HEK293T (cell line): Measurements from ENCODE around the gene ADGRB3.

Experiments
- CTCF ChIA-PET: fragments of 350-600 bp; formaldehyde crosslinking; extraction: SDS; loops from one replicate; lab custom pipeline; 2021; ENCODE audit warnings: antibody characterized with exemption, inconsistent platforms; lab: Yijun Ruan, JAX
- POLR2A ChIA-PET: fragments of 350-600 bp; formaldehyde crosslinking; extraction: SDS; loops from one replicate; lab custom pipeline; 2020; ENCODE audit warnings: antibody characterized with exemption, inconsistent platforms; lab: Yijun Ruan, JAX
- DNase-seq: peaks from one replicate; pipeline ENCODE4 v3.0.0; 2012; ENCODE audit warnings: mixed read lengths; ENCODE audit errors: extremely low spot score
- ARNT ChIP-seq: fragments of 450-650 bp; IDR thresholded peaks from 2 replicates; pipeline ENCODE4 v1.6.1; 2017; ENCODE audit warnings: mild to moderate bottlenecking
- BHLHE40 ChIP-seq: fragments of 450-650 bp; IDR thresholded peaks from 2 replicates; pipeline ENCODE4 v1.6.1; 2016; ENCODE audit warnings: mild to moderate bottlenecking, moderate library complexity, borderline replicate concordance
- CTBP1 ChIP-seq: fragments of 450-650 bp; IDR thresholded peaks from 2 replicates; pipeline ENCODE4 v1.6.1; 2016; ENCODE audit warnings: borderline replicate concordance
- ELF4 ChIP-seq: fragments of 450-650 bp; IDR thresholded peaks from 2 replicates; pipeline ENCODE4 v1.6.1; 2017; ENCODE audit warnings: antibody characterized with exemption
- FOXA1 ChIP-seq: fragments of 450-650 bp; IDR thresholded peaks from 2 replicates; pipeline ENCODE4 v1.6.1; 2016; ENCODE audit warnings: mild to moderate bottlenecking
- FOXK2 ChIP-seq: fragments of 450-650 bp; IDR thresholded peaks from 2 replicates; pipeline ENCODE4 v1.6.1; 2016; ENCODE audit warnings: mild to moderate bottlenecking
- FOXM1 ChIP-seq: fragments of 450-650 bp; IDR thresholded peaks from 2 replicates; pipeline ENCODE4 v1.6.1; 2017; ENCODE audit warnings: mild to moderate bottlenecking, borderline replicate concordance
- HDGF ChIP-seq: fragments of 450-650 bp; IDR thresholded peaks from 2 replicates; pipeline ENCODE4 v1.6.1; 2017; ENCODE audit warnings: antibody characterized with exemption, borderline replicate concordance
- L3MBTL2 ChIP-seq: fragments of 450-650 bp; conservative IDR thresholded peaks from 2 replicates; pipeline ENCODE4 v1.6.1; 2016; ENCODE audit warnings: mild to moderate bottlenecking
- LEF1 ChIP-seq: fragments of 450-650 bp; IDR thresholded peaks from 2 replicates; pipeline ENCODE4 v1.6.1; 2017; ENCODE audit warnings: mild to moderate bottlenecking, borderline replicate concordance
- NFRKB ChIP-seq: fragments of 450-650 bp; IDR thresholded peaks from 2 replicates; pipeline ENCODE4 v1.6.1; 2016; ENCODE audit warnings: mild to moderate bottlenecking, moderate library complexity
- PKNOX1 ChIP-seq: fragments of 450-650 bp; IDR thresholded peaks from 2 replicates; pipeline ENCODE4 v1.6.1; 2016
- SP1 ChIP-seq: fragments of 450-650 bp; IDR thresholded peaks from 2 replicates; pipeline ENCODE4 v1.6.1; 2017
- SUZ12 ChIP-seq: fragments of 450-650 bp; IDR thresholded peaks from 2 replicates; pipeline ENCODE4 v1.6.1; 2016; ENCODE audit warnings: mild to moderate bottlenecking
- TARDBP ChIP-seq: fragments of 450-650 bp; IDR thresholded peaks from 2 replicates; pipeline ENCODE4 v1.6.1; 2016
- ZNF384 ChIP-seq: fragments of 450-650 bp; IDR thresholded peaks from 2 replicates; pipeline ENCODE4 v1.6.1; 2016

The ADGRB3 gene

GRCh38 chr6:68634726-68635411, at the start of gene ADGRB3:
TSS of gene ADGRB3 (plus strand) at chr6:68635282. CDS start at chr6:68638676, 3,394 bp downstream.
- no peak for TF ChIP-seq ARNT
- no peak for TF ChIP-seq TARDBP
- no peak for TF ChIP-seq SP1
- no peak for TF ChIP-seq FOXK2
- no peak for TF ChIP-seq ELF4
- TF ChIP-seq NFRKB = no peak
- TF ChIP-seq LEF1 = no peak
- no peak for TF ChIP-seq BHLHE40
- no peak for TF ChIP-seq FOXM1
- TF ChIP-seq CTBP1 = no peak
- TF ChIP-seq ZNF384 = no peak
- no peak for TF ChIP-seq L3MBTL2
- no peak for TF ChIP-seq PKNOX1
- TF ChIP-seq HDGF = no peak
- TF ChIP-seq FOXA1 = no peak
- TF ChIP-seq SUZ12 = no peak
- ChIA-PET CTCF (interaction anchor here (0.7 to 2.2 kb wide), 3 partner anchors 62 to 284 kb away, joined by 3 to 9 read pairs (median 3); no protein-coding TSS in a partner anchor), POLR2A (interaction anchor here (0.7 to 3.1 kb wide), 9 partner anchors 26 to 229 kb away, joined by 3 to 25 read pairs (median 4); no protein-coding TSS in a partner anchor)
- DNase-seq = peak; percentile 80

GRCh38 chr6:68593558-68593957, 41.5 kb upstream of the ADGRB3 start:
- CTCF ChIA-PET = no interaction called here
- POLR2A ChIA-PET = no interaction called here
- TF ChIP-seq ARNT = no peak
- no peak for TF ChIP-seq TARDBP
- TF ChIP-seq LEF1 = no peak
- TF ChIP-seq L3MBTL2 = no peak
- no peak for TF ChIP-seq ELF4
- TF ChIP-seq PKNOX1 = no peak
- no peak for TF ChIP-seq SP1
- TF ChIP-seq ZNF384 = no peak
- no peak for TF ChIP-seq FOXA1
- TF ChIP-seq BHLHE40 = no peak
- no peak for TF ChIP-seq CTBP1
- no peak for TF ChIP-seq SUZ12
- TF ChIP-seq FOXK2 = no peak
- no peak for DNase-seq

- TF ChIP-seq SUZ12 = no peak
- TF ChIP-seq TARDBP = no peak
- TF ChIP-seq NFRKB = no peak
- TF ChIP-seq HDGF = no peak
- TF ChIP-seq PKNOX1 = no peak
- no peak for TF ChIP-seq FOXK2
- no peak for TF ChIP-seq FOXM1
- TF ChIP-seq ARNT = no peak
- no peak for TF ChIP-seq L3MBTL2
- no peak for TF ChIP-seq LEF1
- no peak for TF ChIP-seq FOXA1
- no peak for TF ChIP-seq CTBP1
- TF ChIP-seq ZNF384 = no peak
- no peak for TF ChIP-seq SP1
- no peak for TF ChIP-seq ELF4
- POLR2A ChIA-PET = no interaction called here
- DNase-seq = no peak
- CTCF ChIA-PET = no interaction called here
Measured at GRCh38 chr6:68597642-68598041, 37.4 kb upstream of the ADGRB3 start.

- DNase-seq = no peak
Measured at GRCh38 chr6:68615938-68616337, 19.1 kb upstream of the ADGRB3 start.

GRCh38 chr6:68625998-68626397, 9.1 kb upstream of the ADGRB3 start:
- POLR2A ChIA-PET = no interaction called here
- CTCF ChIA-PET = no interaction called here
- no peak for DNase-seq
- TF ChIP-seq SP1 (no peak), ZNF384 (no peak), NFRKB (no peak), LEF1 (no peak), HDGF (no peak), BHLHE40 (no peak), ELF4 (no peak), CTBP1 (no peak), PKNOX1 (no peak), TARDBP (no peak), SUZ12 (no peak), ARNT (no peak), L3MBTL2 (no peak), FOXM1 (no peak)

More at GRCh38 chr6:68615938-68616337, 19.1 kb upstream of the ADGRB3 start:
- ChIA-PET CTCF (no interaction called here), POLR2A (no interaction called here)
- TF ChIP-seq FOXK2 (no peak), ARNT (no peak), CTBP1 (no peak), LEF1 (no peak), L3MBTL2 (no peak), SP1 (no peak), TARDBP (no peak), BHLHE40 (no peak), SUZ12 (no peak), ZNF384 (no peak), FOXM1 (no peak), ELF4 (no peak), HDGF (no peak), FOXA1 (no peak)
